CD4-positive, alpha-beta T cell treated with Interleukin-10 for 1 hour (primary cell): ENCODE results near the gene CDKAL1.
"Not testable (repeated sequence)": the region's sequence is repeated elsewhere in the genome, so short reads cannot be mapped to it uniquely, and the experiment has no call there.

Experiments
- DNase-seq: peaks from one replicate; pipeline ENCODE4 v3.0.0-alpha.2; 2020

Gene CDKAL1

DNA sequence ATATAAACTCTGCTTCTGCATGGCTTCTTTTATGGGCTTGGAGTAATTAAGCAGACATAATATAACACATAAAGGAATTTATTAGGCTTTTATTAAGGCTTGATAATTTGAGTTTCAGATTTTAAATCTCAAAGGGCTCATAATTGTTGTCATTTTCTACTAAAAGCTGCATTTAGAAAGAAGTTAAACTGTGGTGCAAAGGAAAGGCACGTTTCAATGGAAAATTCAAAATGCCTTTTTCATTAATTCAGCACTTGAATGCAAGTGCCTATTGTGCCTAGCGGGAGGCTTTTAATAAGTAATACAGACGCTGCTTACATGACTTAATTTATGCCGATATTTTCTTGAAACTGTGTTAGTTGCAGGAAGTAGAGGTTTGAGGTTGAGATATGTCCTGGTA lies 627.5 kb downstream of the CDKAL1 start:
- no peak for DNase-seq

DNA sequence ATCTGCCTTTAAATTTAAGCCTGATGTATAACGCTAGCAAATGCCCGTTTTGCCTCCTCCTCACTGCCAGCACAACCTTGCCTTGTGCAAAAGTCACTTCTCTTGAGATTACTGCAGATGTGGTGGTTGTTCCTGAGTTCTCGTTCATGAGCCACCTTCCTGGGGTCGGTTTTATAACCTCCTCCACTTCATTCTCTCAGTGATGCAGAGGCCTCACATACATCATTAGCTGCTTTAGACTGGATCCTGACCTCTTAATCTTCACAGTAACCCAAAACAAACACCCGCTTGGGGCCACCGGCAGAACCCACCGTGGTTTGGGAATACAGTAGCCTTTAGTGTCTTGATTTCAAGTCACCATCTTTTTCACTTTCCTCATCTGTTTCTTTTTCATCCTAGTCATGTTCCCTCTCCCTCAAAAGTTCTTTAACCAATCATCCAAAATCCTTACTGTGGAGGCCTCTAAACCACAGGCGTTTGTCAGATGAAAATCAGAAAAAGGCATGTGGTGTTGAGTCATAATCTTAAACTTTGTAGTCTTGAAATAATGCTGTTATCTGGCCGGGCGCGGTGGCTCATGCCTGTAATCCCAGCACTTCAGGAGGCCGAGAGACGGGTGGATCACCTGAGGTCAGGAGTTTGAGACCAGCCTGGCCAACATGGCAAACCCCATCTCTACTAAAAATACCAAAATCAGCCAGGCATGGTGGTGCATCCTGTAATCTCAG lies 629.0 kb downstream of the CDKAL1 start:
- no peak for DNase-seq

DNA sequence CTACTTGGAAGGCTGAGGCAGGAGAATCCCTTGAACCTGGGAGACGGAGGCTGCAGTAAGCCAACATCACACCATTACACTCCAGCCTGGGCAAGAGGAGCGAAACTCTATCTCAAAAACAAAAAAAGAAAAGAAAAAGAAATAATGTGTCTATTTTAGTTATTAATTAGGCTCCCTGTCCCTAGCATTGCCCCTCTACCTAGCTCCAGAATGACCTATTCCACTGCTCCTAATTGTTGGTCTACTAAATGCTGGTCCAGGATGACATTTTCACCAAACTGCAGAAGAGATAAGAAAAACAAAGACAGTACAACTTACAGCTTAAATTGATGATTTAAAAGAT lies 629.6 kb downstream of the CDKAL1 start:
- DNase-seq = no peak

DNA sequence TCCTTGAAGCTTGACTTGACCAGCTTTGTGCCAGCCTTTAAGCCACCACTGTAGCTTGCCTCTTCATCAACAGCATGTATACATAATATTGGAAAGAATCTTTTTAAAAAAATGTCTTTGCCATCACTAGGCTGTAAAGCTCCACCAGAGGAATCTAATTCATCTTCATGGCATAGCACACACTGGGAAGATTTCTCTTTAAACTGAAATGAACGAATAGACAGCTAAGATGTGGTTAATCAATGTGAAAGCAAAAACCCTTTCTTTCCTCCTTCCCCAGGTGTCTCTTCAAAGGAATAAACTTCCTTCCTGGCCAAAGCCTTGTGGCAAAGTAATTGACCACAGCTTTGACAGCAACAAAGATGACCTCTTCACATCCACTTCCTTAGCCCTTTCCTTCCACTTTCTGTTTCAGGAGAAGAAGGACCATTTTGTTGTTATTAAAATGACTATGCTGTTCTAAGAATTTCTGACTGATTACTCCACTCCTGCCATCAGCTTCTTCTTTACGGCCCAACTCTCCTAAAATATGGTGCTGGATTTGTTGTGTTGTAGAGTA lies 630.6 kb downstream of the CDKAL1 start:
- DNase-seq = no peak

DNA sequence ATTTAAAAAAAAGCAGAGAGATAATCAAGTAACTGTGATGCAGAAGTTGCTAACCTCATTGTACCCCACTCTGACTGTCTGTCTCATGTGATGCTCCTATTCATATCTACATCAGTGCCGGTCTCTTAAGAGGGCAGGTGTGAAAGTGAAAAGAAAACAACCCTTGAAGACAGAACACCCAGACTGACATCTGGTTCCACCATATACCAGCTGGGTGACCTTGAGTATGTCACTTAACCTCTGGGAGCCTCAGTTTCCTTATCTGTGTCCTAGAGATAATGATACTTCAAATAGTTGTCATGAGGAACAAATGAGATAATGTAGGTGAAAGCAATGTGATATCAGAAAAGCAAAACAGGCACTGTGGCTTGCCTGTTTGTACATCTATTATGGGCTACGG lies 632.5 kb downstream of the CDKAL1 start:
- no peak for DNase-seq

DNA sequence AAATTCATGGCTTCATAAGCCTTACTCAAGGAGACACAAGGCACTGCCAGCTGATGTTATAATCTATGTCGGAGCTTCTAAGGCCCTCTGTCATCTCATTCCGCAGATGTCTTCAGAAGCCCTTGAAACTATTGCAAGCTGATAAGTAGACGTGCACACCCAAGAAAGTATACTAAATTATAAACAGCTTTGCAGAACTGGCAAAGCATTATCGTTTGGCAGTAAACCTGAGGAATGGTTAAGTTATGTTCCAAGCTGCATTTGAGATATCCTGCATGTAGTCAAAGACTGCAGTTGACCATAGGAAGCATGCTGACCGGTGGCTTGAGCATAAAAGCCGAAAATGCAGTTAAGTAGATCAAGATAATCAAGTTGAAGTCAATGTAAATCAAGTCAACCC lies 633.5 kb downstream of the CDKAL1 start:
- DNase-seq = no peak

DNA sequence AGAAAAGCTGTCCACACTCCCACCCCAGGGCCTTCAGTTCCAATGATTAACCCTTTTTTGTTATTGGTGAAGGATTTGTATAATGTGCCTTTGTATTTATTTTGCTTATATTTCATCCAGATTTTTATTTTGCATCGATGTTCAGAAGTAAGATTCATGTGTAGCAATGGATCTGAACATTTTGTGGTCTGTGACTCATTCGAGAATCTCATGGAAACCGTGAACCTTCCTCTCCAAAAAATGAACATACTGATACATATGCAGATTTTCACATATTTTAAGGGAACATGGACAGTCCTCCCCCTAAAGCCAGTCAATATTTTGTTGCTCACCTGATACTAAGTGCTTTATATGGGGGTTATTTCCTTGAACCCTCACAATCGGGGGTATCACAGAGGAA lies 637.5 kb downstream of the CDKAL1 start:
- DNase-seq = no peak

DNA sequence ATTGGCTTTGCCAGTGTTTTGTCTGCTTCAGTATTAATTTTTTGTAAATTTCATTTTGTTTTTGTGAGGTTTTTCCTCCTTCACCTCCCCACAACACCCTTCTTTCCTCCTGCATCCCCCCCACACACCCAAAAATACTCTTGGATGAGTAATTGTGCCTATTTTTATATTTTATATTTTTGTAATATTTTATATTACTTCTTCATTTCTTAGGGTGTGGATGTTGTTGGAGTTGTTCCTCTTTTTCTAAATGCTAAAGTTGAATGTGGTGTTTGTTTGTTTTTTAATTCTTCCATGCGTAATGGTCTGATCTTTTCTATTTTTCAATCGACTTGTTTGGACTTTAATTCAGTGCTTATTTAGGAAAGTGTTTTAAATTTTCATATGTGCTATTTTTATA lies 638.8 kb downstream of the CDKAL1 start:
- no peak for DNase-seq

DNA sequence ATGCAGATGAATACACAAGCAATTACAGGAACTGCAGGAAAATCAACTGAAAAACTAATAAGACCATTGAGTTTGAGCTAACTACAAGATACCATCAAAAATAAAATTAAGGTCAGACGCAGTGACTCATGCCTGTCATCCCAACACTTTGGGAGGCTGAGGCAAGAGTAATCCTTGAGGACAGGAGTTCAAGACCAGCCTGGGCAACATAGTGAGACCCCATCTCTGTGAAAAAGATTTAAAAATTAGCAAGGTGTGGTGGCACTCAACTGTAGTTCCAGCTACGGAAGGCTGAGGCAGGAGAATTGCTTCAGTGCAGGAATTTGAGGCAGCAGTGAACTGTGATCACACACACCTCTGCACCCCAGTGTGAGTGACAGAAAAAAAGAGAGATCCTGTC lies 639.4 kb downstream of the CDKAL1 start:
- DNase-seq = no peak

DNA sequence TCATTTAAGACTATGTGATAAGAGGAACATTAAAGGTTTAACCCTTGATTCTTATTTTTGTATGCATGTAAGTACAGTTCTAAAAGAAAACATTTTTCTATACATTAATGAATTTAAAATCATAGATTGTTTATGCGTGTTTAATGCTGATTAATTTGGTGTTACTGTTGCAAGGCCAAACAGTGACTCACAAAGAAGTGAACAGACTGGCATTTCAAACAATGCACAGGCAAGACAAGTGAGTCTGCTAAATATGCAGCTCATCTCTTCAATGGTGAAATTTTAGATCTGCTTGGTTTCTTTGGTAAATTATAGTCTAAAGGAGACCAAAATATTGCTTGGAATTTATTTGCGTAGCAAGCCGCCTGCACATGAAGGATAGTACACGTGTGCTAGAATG lies 641.9 kb downstream of the CDKAL1 start:
- no peak for DNase-seq

DNA sequence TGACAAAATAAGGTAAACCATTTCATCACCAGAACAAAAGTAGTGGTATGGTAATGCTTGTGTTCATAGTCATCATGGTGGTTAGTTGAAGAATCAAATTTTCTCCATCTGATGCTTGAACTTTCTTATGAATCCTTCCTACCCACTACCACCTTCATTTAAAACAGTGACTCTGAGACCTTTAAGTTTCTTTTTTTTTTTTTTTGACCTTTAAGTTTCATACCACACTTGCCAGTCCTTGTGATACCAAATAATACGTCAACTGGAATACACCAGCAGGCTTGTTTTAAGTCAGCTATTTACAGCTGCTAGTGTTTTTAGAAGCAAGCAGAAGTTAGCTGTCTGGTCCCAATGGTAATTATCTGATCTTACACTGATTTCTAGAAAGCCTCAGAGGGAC lies 645.9 kb downstream of the CDKAL1 start:
- no peak for DNase-seq

DNA sequence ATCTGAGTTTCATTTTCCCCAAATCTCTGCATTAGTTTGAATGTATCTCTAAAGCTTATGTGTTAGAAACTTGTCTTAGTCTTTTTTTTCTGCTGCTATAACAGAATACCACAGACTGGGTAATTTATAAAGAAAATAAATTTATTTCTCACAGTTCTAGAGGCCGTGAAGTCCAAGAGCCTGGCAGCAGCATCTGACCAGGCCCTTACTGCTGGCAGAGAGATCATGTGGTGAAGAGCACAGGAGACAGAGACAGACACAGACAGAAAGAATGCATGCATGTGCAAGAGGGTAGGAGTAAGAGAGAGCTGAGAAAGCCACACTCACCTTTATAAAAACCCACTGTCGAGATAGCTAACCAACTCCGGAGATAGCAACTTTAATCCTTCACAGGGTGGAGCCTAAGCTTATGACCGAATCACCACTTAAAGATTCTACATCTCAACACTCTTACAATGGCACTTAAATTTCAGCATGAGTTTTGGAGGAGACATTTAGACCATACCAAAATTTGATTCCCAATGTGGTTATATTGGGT lies 646.6 kb downstream of the CDKAL1 start:
- DNase-seq = no peak

DNA sequence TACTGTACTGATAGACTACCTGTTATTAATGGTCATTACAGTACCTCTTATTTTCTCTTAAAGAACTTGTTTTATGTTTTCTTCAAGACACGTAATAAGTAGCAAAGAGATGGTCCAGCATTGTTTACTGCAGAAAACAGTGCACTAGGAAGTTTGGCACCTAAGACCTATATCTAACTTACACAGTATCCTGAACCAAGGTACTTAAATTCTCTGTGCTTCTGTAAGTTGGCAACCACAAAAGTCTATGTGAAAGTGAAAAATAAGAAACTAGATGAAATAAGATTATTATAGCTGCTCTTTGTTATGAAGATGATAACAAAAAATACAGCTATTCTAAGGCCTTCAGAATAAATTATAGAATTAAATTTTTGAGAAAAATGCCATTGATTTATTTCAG lies 647.6 kb downstream of the CDKAL1 start:
- DNase-seq = no peak

DNA sequence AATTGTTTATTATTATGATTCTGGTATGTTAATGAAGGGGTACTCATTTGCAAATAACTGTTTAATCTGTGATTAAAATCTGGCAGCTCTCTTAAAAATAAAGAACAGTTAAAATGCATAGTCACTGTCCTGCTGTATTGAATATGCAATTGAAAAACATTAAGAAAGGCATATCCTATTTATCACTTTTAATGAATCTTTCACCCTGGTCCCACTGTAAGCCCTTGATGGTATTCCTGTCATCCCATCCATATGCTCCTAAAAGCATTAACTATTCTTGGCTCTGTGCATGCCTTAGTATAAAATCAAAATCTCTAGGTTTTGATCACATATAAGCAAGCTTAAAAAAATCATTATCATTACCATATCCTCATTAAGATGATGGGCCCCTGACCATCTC lies 648.3 kb downstream of the CDKAL1 start:
- no peak for DNase-seq

DNA sequence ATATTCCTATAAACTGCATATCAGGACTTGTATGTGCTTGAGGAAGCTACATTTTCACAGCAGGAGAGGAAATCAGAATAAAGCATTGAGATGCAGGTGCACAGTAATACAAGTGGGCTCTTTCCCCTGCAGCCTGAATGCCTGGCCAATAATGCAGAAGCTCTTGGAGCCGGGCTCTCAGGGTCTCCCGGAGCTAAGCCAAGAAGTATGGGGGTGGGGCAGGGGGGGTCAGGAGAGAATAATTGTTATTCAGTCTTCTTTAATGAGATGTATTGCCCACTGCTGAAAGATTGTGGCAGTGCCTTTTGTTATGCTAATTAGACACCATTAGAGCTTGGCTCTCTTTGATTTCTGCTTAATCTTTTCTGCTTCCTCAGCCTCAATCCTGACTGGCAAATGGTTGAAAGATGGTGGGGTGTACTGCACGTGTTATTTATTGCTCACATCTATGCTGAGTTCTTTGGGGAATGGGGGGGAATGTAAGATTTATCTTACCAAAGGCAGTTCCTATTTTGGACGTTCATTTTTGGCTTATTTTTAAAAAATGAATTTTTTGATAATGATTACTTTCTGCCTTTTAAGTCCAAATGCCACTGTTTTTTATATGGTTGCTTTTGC lies 651.7 kb downstream of the CDKAL1 start:
- no peak for DNase-seq

DNA sequence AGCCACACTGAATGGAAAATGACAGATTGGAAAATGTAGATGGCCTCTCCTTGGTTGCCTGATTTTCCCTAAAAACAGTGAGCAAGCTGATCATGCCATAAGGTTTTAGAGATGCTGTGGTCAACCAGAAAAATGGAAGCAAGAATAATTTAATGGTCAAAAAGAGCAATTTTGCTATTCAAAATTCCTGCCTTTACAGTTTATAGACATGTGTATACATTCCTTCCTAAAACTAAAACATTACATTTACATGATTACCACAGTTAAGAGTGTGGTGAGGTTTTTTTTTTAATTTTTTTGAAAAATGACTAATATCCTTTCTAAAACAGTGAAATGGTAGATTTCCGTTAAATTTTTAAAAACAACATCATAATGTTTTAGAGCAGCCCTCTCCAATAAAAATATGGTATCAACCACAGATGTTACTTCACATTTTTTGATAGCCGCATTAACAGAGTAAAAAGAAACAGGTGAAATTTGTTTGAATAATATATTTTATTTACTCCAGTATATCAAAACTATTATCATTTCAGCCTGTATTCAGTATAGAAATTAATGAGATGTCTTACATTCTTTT lies 652.3 kb downstream of the CDKAL1 start:
- no peak for DNase-seq

DNA sequence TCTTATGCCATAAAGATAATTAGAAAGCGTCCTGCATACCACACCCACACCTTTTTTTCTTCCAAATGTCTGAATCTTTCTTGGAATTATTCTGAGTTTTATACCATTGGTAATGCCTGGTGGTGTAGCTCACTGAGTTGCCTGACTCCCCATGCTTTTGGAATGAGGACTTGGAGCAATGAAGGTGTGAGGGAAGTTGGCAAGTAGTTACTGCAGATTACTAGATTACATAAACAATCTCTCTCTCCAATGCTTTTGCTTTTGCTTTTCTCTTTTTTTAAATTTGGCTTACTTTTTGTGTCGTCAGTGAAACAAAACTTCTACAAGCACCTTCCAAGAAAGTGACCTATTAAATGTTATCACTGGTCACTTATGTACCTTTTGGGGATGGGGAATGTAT lies 653.2 kb downstream of the CDKAL1 start:
- no peak for DNase-seq

DNA sequence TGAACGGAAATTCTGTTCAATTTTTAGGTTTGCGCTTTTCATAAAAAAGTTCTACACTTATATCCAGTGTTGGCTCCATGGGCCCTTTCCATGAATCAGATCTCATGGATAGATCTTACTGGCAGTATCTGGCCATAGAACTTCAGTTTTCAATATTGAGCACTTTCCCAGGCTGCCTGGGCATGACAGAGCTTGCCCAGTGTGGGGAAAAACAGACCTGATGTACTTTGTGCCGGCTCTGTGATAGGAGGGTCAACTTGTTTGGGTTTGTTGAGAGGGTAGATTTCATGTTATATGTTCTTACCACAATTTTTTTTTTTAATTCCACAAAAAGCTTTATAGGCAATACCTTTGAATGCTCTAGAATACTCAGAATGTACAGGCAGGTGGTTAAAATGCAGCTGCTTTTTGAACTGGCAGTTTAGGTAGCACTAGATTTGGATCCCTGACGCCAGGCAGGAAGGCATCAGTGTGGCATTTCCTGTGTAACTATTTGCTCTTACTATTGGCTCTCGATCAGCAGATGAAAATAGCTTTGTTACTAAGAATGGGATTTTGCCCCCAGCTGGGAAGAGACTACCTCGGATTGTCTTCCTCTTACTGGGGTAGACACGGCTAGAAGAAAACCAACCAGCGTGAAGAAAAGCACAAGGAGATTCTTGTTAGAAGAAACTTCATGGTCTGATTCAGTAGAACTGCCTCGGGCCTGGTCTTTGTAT lies 654.4 kb downstream of the CDKAL1 start:
- DNase-seq = no peak

DNA sequence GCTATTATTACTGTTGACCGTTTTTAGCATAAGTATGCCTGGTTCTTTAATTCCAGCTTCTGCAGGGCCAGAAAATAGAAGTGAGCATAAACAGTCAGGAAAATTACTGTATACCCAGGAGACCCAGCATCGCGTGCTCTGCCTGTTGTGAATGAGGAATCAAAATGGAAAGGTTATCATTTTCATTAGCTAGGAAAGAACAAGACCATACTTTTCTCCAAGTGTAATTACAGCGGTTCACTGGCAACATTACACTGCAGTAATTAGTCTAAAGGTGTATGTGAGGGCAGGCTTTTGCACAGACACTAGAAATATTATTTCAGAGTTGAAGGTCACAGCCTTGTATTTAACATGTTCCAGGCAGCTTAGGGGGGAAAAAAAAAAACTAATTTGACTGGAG lies 655.5 kb downstream of the CDKAL1 start:
- DNase-seq = no peak

DNA sequence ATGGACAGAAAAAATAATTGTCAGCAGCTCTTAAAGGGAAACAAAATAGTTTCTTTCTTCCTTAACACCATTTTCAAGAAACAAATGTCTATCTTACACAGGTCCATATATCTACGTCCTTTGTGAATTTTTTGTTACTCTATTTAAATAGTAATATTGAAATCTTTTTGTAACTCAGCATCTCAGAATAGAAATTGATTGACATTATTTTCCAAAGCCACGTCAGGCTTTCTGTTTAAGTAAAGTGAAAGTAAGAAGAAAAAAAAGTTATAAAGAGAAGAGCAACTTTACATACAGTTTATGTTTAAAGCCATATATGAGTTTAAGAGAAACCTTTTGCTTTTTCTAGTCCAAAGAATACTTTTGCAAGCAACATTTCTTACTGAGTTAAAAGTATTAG lies 656.4 kb downstream of the CDKAL1 start:
- DNase-seq = no peak

DNA sequence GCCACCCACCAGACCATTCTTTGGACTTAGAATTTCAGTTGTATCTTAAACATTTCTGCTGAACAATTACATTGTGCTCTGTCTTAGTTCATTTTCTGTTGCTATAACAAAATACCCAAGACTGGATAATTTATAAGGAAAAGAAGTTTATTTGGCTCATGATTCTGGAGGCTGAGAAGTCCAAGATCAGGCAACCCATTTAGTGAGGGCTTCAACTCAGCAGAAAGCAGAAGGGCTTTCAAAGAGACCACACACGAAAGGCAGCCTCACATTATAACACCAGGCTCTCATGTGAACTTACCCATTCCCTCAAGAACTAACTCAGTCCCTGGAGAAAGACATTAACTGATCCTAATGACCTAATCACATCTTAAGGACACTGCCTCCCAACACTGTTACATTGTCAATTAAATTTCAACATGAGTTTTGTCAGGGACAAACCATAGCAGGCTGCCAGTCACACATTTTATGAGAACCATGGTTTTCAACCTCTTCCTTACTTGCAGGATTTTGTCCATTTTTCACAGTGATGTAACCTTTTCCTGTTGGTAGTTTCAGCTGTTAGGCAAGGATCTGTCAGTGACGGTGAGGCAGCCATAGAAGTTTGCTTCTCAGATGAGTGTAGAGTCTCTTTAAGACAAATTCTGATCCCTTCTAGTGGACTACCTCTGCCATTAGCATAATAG lies 659.7 kb downstream of the CDKAL1 start:
- DNase-seq = no peak

DNA sequence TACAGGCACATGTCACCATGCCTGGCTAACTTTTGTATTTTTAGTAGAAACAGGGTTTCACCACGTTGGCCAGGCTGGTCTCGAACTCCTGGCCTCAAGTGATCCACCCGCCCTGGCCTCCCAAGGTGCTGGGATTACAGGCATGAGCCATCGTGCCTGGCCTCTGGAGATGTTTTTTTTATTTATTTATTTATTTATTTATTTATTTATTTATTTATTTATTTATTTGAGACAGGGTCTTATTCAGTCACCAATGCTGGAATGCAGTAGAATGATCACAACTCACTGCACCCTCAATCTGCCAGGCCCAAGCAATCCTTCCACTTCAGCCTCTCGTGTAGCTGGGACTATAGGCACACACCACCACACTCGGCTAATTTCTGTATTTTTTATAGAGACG lies 661.0 kb downstream of the CDKAL1 start:
- DNase-seq = not testable (repeated sequence)
